NCI-H1092 treated with DMSO at 0.1 percent for 48 hours (cell line): ENCODE data around the gene PRSS12.
"Not testable (repeated sequence)": the region's sequence is repeated elsewhere in the genome, so short reads cannot be mapped to it uniquely, and the experiment has no call there.

Experiments
- DNase-seq: peaks from one replicate; lab custom pipeline; 2025; lab: John Stamatoyannopoulos, UW

The PRSS12 gene

DNA sequence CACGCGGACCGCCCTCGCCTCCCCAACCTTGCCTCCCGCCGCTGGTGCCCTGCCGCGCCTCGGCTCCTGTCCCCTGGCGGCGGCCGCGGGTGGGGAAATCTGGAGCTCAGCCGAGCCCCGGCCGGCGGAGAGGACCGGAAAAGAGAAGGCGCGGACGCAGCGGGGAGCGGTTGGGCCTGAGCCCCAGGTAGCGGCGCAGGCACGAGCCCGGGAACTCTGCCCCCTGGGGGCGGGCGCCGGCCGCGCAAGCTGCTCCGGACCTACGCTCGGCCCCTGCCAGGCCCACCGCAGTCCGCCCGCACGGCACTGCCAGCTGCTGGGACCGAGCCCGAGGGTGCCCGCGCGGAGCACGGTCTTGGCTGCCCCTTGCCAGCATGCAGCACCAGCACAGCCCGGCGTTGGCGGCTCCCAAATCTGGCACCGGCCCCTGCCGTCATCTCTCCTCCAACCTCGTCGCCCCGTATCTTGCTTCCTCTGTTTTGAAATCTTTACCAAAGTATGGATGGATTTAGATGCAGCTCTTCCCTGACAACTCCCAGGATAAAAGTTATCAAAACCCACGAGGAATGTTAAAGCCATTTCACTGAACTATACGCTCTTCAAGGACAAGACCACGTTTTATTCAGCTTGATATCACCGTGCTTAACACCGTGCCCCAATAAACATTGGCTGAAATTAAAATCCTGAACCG, at the start of gene PRSS12:
Gene PRSS12 (minus strand): TSS at position 161 of the 691 bp plus-strand sequence. CDS start 283 bp downstream, outside the sequence.
- DNase-seq, result peak; percentile 63

GRCh38 chr4:118400356-118400755, 47.6 kb upstream of the PRSS12 start:
- no peak for DNase-seq

DNA sequence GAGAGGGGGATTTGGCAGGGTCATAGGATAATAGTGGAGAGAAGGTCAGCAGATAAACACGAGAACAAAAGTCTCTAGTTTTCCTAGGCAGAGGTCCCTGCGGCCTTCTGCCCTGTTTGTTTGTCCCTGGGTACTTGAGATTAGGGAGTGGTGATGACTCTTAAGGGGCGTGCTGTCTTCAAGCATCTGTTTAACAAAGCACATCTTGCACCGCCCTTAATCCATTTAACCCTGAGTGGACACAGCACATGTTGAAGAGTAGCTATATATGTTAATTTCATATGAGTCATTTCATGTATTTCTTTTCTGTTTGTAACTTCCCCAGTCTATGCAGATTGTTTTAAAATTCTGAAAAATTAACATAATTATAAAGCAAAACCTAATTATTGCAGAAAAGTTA, 47.1 kb upstream of the PRSS12 start:
- not testable (repeated sequence) for DNase-seq

GRCh38 chr4:118398226-118399090, 45.7 kb upstream of the PRSS12 start:
- no peak for DNase-seq

GRCh38 chr4:118397623-118397979, 44.8 kb upstream of the PRSS12 start:
- no peak for DNase-seq

DNA sequence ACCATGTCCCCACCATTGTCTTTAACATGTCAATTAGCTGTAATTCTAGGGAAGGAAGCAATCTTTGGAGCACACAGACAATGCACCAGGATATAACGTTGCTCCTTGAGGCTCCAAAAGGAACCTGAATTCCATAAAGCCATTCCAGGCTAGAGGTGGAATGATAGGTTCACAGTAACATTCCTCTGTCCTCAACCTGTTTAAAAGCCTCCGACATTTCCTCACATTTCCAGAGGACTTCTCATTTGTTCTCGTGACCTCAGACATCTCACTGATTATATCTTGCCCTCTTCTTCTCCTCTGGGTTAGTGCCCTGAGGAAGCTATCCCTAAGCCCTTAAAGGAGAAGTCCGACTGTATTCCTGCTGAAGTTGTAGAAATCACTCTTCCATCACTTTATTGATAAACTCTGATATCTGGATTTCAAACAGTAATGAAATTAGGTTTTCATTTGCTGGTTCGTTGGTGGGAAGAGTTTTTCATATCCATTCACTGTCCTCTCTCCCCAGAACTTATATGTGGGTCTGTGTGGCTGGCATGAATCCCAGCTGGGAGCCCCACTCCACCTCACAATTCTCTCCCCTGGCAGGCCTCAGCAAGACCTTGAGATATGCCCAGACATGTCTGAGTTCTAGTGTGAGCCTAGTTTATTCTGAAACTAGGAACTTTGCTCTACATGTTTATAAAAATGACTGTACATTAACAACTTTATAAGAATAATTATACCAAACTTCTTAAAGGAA, 44.2 kb upstream of the PRSS12 start:
- DNase-seq, result no peak

DNA sequence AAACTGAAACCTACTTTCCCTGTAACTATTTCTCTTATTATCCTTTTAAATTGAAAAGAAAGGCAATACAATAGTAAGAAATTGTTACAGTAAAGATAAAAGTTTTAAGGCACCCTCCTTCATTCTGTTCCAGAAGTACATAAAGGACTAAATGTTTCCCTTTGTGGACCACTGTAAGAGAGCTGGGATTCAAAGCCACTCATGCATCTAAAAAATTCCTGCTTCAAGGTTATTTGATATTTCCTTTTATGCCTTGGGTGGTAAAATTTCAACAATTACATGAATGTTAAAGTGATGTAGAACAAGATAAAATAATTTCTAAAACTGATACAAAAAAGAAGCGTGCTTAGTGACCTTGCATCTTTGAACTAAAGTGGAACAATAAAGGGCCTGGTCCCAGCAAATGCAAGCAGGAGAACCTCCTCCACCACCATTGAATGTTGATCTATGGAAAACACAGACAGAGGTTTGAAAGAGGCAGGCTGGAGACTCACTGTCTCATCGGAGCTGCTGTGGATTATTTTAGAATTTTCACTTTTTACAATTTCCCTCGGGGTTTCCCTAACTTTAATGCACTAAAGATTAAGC, 42.3 kb upstream of the PRSS12 start:
- DNase-seq, result no peak

DNA sequence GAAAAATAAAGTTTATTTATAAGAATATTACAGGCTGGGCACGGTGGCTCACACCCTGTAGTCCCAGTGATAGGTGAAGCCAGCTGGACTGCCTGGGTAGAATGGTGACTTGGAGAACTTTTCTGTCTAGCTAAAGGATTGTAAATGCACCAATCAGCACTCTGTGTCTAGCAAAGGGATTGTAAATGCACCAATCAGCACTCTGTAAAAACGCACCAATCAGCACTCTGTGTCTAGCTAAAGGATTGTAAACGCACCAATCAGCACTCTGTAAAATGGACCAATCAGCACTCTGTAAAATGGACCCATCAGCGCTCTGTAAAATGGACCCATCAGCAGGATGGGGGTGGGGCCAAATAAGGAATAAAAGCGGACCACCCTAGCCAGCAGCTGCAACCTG, 39.7 kb upstream of the PRSS12 start:
- not testable (repeated sequence) for DNase-seq

DNA sequence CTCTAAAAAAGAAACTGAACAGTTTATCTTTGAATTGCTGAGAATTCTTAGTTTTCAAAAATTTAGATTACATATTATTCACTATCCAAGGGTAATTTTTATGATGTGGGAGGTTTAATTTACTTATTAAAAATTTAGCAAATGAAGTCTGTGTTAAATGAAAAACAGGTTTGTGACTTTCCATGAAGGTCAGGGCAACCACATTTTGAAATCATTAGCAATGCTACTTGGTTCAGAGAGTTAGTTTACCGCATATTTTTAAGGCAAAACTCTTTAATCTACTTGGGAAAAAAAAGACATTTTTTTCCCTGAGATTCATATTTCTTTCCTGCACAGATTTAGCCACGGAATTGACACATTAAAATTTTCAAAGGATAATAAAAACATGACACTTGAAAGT, 37.3 kb upstream of the PRSS12 start:
- DNase-seq, result no peak

DNA sequence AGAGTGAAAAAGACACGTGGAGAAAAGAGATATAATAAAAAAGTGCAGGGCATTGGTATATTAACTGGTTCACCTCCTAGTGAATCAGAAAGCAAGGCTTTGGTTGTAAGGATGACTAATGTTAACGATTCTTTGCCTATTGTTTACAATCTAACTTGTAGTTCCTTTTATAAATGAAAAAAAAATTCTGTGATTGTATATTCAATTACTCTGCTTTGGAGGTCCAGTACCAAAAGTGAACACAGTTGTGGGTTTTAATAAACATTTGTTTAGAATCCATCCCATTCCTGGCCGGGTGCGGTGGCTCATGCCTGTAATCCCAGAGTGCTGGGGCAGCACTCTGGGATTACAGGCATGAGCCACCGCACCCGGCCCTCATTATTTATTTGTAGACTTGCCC, 36.9 kb upstream of the PRSS12 start:
- no peak for DNase-seq

DNA sequence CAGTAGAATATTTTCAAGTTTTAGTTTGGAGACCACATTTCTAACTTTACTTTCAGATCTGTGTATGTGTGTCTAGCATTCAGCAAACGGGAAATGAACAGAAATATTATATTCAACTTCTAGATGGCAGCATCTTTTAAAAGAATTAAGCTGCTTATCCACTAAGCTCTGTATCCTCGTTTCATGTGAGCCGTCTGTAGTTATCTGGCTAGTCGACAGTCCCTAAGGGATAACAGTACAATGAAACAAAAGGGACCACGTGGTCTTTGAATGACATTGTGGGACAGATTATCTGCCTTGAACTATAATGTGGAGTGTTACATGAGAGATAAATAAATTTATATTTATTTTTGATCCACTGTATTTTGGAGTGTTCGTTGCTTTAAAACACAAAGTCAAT, 35.8 kb upstream of the PRSS12 start:
- DNase-seq, result no peak

- DNase-seq, result no peak
These were observed 29.1 kb upstream of the PRSS12 start for GRCh38 chr4:118381902-118382301.

DNA sequence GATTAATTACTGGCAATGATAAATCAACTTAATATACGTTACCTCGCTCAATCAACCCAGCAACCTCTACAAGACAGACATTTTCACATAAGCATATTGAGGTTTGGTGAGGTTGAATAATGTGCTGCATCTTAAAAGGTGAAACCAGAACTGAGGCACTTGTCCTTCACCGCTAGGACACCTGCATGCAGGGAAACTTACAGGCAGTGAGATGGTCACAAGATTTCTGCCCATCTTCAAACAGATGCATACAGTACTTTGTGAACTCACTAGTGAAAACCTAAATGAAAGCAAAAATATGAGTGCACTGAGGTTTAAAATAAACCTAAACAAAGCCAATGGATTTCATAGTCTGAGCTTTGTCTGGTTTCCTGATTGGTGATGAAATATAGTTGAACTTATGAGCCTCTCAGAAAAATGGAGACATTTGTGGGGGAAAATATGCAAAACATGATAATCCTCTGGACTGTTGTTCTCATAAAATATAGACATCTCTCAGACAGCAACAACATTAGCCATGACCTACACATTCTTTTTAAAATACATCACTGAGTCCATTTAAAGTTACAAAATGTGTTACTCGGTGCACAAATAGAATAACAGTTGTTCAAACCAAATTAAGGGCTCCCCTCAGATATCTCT, 20.9 kb upstream of the PRSS12 start:
- no peak for DNase-seq

GRCh38 chr4:118372251-118372650, 19.4 kb upstream of the PRSS12 start:
- DNase-seq, result no peak

- no peak for DNase-seq
These were observed 16.4 kb upstream of the PRSS12 start for GRCh38 chr4:118369231-118369630.

- DNase-seq, result peak; percentile 49
These were observed 15.1 kb upstream of the PRSS12 start for GRCh38 chr4:118367872-118368271.

GRCh38 chr4:118367361-118367760, 14.6 kb upstream of the PRSS12 start:
- DNase-seq, result no peak

- DNase-seq, result no peak
These were observed 10.4 kb upstream of the PRSS12 start for GRCh38 chr4:118363166-118363565.

DNA sequence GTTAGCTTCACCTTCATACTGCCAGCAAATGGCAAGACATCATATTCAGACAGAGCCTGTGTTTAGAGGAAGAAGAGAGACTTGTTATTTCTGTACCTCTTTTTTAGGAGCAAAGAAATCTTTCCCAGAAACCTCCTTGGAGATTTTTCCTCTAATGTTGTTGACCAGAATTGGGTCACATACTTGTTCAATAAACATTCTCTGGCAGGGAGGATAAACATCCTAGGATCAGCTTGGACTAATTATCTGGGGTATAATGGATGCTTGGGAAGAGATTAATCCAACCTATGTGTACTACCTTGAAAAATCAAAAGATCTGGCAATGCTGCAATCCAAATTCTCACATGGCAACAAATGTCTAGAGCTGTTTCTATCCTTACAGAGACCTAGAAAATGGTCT, 8.4 kb upstream of the PRSS12 start:
- no peak for DNase-seq

DNA sequence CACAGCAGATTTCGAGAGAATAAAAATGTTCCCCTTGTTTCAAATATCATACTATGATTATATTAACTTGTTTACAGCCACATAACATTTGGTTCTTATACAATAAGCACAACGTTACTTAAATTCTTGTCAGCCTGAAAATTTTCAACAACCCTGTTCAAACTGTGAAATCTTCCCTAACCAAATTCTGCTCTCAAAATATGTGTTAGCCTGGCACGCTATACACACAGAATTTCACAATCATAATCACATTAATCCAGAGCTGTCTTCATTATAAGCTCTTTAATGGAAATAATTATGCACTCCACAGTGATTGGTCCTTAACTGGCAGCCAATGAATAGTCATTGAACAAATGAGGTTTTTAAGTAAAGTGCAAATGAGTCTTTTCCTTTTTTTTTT, 7.3 kb upstream of the PRSS12 start:
- no peak for DNase-seq

GRCh38 chr4:118357601-118358000, 4.8 kb upstream of the PRSS12 start:
- DNase-seq, result no peak

DNA sequence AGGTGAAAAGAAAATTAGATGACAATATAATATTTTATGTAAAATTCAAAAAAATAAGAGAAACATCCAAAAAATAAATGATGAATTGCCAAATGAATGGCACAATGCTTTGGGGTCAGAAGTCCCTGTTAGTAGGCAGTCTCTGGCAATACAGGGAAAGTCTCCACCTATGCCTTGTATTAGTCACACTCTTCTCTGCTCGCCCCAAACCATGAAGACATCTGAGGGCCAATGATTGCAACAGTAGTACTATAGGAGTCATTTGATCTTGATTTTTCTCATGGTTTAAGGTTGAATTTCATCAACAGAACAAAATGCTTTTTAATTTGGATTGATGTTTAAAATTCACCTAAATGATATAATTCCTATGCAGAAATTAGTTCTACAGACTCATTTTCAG, 3.9 kb upstream of the PRSS12 start:
- no peak for DNase-seq
